ENCODE results near the gene CASP7. TPM values are rescaled to one million over a fixed set of nuclear protein-coding genes. Genes with fewer than 3 reads are reported as not detected.

CASP7 gene
- total and polyA plus RNA-seq, 2 of the 8 experiments (the other 6 are each of a cell fraction or from before 2014, with no cell fraction given): 2.3 to 4.1 TPM

- Histone ChIP-seq H3K4me1 (replicated peaks in 1 of 4; ENCODE audit: control insufficient read depth in 3 of 4, insufficient read depth in 4 of 4, low read length in 3 of 4) (peaks cover 0 to 5% (median 0%) of the 10 kb centered on the region in 4 experiments; a peak in 2 of 7 replicates), H3K27ac (ENCODE audit: low read depth, low read length) (no peak overlapping the region), H2AK5ac (ENCODE audit: low read depth, low read length) (no peak overlapping the region), H2BK120ac (replicated peaks; ENCODE audit: low read depth, low read length) (no peak overlapping the region), H2AFZ (ENCODE audit: low read length) (no peak overlapping the region; the same call in 1 of the 2 replicates), H3K9me3 (ENCODE audit: insufficient read depth in 2 of 2, low read depth in 1 of 2, low read length in 1 of 2) (peaks cover 0 to 7% of the 10 kb centered on the region in 2 experiments; a peak in 1 of 4 replicates), H3K9ac (replicated peaks in 1 of 4; ENCODE audit: extremely low read depth in 1 of 4, low read depth in 3 of 4, low read length in 3 of 4) (no peak overlapping the region), H2BK20ac (ENCODE audit: low read length) (no peak overlapping the region), H2BK15ac (ENCODE audit: low read length) (no peak overlapping the region), H3K79me1 (ENCODE audit: low read depth, low read length) (no peaks in the 10 kb centered on the region), H3K56ac (replicated peaks; ENCODE audit: insufficient read length, low read depth, low read length) (no peak overlapping the region), H3K79me2 (ENCODE audit: control insufficient read depth in 1 of 2, insufficient read depth in 2 of 2, low read length in 2 of 2) (no peaks in the 10 kb centered on the region), H4K20me1 (replicated peaks in 1 of 2; ENCODE audit: control insufficient read depth in 1 of 2, insufficient read depth in 2 of 2, low read length in 2 of 2) (no peaks in the 10 kb centered on the region), H3K18ac (ENCODE audit: extremely low read depth, low read length) (no peak overlapping the region), H4K8ac (ENCODE audit: extremely low read depth, insufficient read depth, low read length) (no peak overlapping the region), H3K36me3 (ENCODE audit: control insufficient read depth in 2 of 4, insufficient read depth in 4 of 4, low read length in 3 of 4) (no peaks in the 10 kb centered on the region), H2BK5ac (ENCODE audit: low read depth, low read length) (no peak overlapping the region), H3K23ac (ENCODE audit: insufficient read length) (no peak overlapping the region), H3K4me3 (ENCODE audit: extremely low read depth in 1 of 4, insufficient read depth in 2 of 4, low read depth in 3 of 4, low read length in 4 of 4) (no peak overlapping the region), H3K14ac (ENCODE audit: insufficient read length) (no peak overlapping the region), H4K5ac (ENCODE audit: insufficient read length, low read depth, low read length) (no peak overlapping the region), H4K91ac (replicated peaks; ENCODE audit: insufficient read length, low read length) (no peak overlapping the region), H3K4ac (replicated peaks; ENCODE audit: insufficient read length, low read depth, low read length) (no peak overlapping the region), H2BK12ac (ENCODE audit: low read depth, low read length) (no peak overlapping the region), H3K27me3 (replicated peaks in 1 of 4; ENCODE audit: control insufficient read depth in 3 of 4, extremely low read depth in 1 of 4, insufficient read depth in 3 of 4, low read length in 3 of 4) (no peaks in the 10 kb centered on the region), H3K23me2 (ENCODE audit: low read depth, low read length) (no peaks in the 10 kb centered on the region), H3K4me2 (ENCODE audit: insufficient read depth in 1 of 2, low read depth in 2 of 2, low read length in 2 of 2) (no peak overlapping the region)
- TF ChIP-seq RFX5 (IDR thresholded peaks at IDR 0.05; ENCODE audit: borderline replicate concordance, low read depth, low read length) (no peak), PHF8 (conservative IDR thresholded peaks at IDR 0.05; ENCODE audit: low read depth, low read length) (no peak)
- ChIA-PET CTCF (ENCODE audit: partially characterized antibody) (interaction anchor here (0.6 kb wide), 1 partner anchor 19 kb away, joined by 6 read pairs; no protein-coding TSS in a partner anchor), POLR2A (ENCODE audit: partially characterized antibody) (no interaction called here)
- WGBS, 2 experiments (ENCODE audit: extremely low coverage in 1 of 2, insufficient coverage in 1 of 2, insufficient read length in 1 of 2, insufficient replicate concordance in 2 of 2, low coverage in 1 of 2, low lambda C conversion rate in 2 of 2, missing lambda C conversion rate in 1 of 2): 83% methylated on average over 6 of the region's 6 CpGs; no CpG with 5 or more reads in 1 of the 2 experiments
- FAIRE-seq (no peak), DNase-seq (ENCODE audit: low read depth in 1 of 2, low spot score in 2 of 2) (no peak)
Measured at GRCh38 chr10:113631684-113632367, 47.9 kb upstream of the CASP7 start.
